Natural killer cell (primary cell): Measurements from ENCODE around the gene HSF2BP. TPM values are rescaled to one million over a fixed set of nuclear protein-coding genes. Genes with fewer than 3 reads are reported as not detected.

Experiments
- ATAC-seq, 3 donors: fragments of 150-1000 bp in 2 of 3; fragments of 200-7000 bp in 1 of 3; cut with Tn5 transposase; 1 replicate in 1 of 3; 2 replicates in 2 of 3; pipeline ENCODE4 v1.10.0; 2021; ENCODE audit warnings: mild to moderate bottlenecking in 2 of 3, moderate library complexity in 2 of 3
- DNase-seq, 2 donors: peaks; one replicate each; pipeline versions ENCODE4 v3.0.0 to v3.0.0-alpha.2; 2013 to 2021; ENCODE audit warnings: mixed read lengths in 1 of 2
- H3K27ac ChIP-seq: one replicate; pipeline ENCODE4 v1.5.1; 2013; ENCODE audit warnings: mild to moderate bottlenecking, low read length
- H3K27me3 ChIP-seq: one replicate; pipeline ENCODE4 v1.6.1; 2013; ENCODE audit warnings: low read length; ENCODE audit not compliant: control insufficient read depth, insufficient read depth
- H3K36me3 ChIP-seq: one replicate; pipeline ENCODE4 v1.6.1; 2013; ENCODE audit warnings: low read length; ENCODE audit not compliant: control insufficient read depth, insufficient read depth
- H3K4me1 ChIP-seq: one replicate; pipeline ENCODE4 v1.6.1; 2013; ENCODE audit warnings: low read length; ENCODE audit not compliant: control insufficient read depth, insufficient read depth
- H3K4me3 ChIP-seq: one replicate; pipeline ENCODE4 v1.5.1; 2013; ENCODE audit warnings: low read length
- H3K9me3 ChIP-seq: one replicate; pipeline ENCODE4 v1.6.1; 2013; ENCODE audit warnings: low read length; ENCODE audit not compliant: control insufficient read depth, insufficient read depth
- H3K27ac Mint-ChIP-seq, 2 donors: one replicate each; pipeline ENCODE4 v1.8.0; 2022; ENCODE audit warnings: mild to moderate bottlenecking in 2 of 2, mixed read lengths in 2 of 2, moderate library complexity in 1 of 2
- H3K27me3 Mint-ChIP-seq, 2 donors: one replicate each; pipeline ENCODE4 v1.8.0; 2022; ENCODE audit warnings: low read depth in 2 of 2, mixed read lengths in 2 of 2
- H3K36me3 Mint-ChIP-seq: one replicate; pipeline ENCODE4 v1.8.0; 2022; ENCODE audit warnings: mixed read lengths
- H3K4me1 Mint-ChIP-seq, 2 donors: one replicate each; pipeline ENCODE4 v1.8.0; 2022; ENCODE audit warnings: mixed read lengths in 2 of 2
- H3K4me3 Mint-ChIP-seq: one replicate; pipeline ENCODE4 v1.8.0; 2022; ENCODE audit warnings: mild to moderate bottlenecking, moderate library complexity, mixed read lengths
- H3K9me3 Mint-ChIP-seq, 2 donors: one replicate each; pipeline ENCODE4 v1.8.0; 2022; ENCODE audit warnings: mixed read lengths in 2 of 2
- WGBS: methylation state at CpG from one replicate; pipeline ENCODE4 v1.1.7; 2013; ENCODE audit warnings: missing lambda C conversion rate; ENCODE audit not compliant: insufficient coverage; 5-methylcytosine and 5-hydroxymethylcytosine counted together
- intact Hi-C: fragments of 100-400 bp; cut with micrococcal nuclease; formaldehyde crosslinking; loops from one replicate; pipeline ENCODE4 v1.14.2; 2022
- total RNA-seq, 4 donors: library from RNA; stranded (reverse); fragments of 120-200 nt in 1 of 4; gene quantifications; one replicate each; pipeline versions ENCODE4 v1.2.3 to v1.2.4, GENCODE V29; 2013 to 2022
- TF ChIP-seq, protein P1 (sequence below): fragments of 200-600 bp; IDR thresholded peaks from one replicate; pipeline ENCODE4 v1.8.0; 2022; ENCODE audit warnings: antibody characterized with exemption

The HSF2BP gene
- total RNA-seq, 3 donors from 2014 or later (not counting 1 experiment from before 2014, with no cell fraction given), result 0.33 to 0.39 TPM; not detected in 1

DNA sequence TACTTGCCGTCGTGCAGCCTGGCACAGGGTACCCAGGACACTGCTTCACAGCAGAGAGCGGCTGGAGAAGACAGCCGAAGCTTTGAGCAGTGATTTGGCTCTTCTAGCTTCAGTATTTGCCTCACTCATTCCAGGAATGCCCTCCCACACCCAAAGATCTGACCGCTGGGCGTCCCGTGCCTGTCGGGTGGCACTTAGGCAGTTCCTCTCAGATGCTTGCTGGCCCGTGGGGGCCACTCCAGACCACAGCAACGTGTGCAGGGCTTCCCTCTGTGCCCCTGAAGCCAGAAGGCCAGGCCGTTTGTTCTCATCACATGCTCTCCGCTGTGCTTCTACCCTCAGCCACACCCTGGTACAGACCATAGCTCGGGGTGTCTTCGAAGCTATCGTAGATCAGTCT lies 17.1 kb upstream of the HSF2BP start:
- no peak overlapping the region for H3K27ac ChIP-seq
- WGBS, result 94% methylated on average over 15 of the region's 15 CpGs
- Mint-ChIP-seq H3K36me3 (peaks cover 18% of the 10 kb centered on the region), H3K27ac (no peak overlapping the region), H3K9me3 (no peaks in the 10 kb centered on the region), H3K4me1 (peaks cover 5 to 14% of the 10 kb centered on the region in 2 donors), H3K4me3 (no peak overlapping the region), H3K27me3 (no peaks in the 10 kb centered on the region)
- H3K27me3 ChIP-seq, result no peaks in the 10 kb centered on the region
- H3K9me3 ChIP-seq, result no peaks in the 10 kb centered on the region
- no peaks in the 10 kb centered on the region for H3K4me1 ChIP-seq
- ATAC-seq (no peak), DNase-seq (no peak)
- peaks cover 48% of the 10 kb centered on the region for H3K36me3 ChIP-seq
- no peak overlapping the region for H3K4me3 ChIP-seq
- TF ChIP-seq, protein P1, sequence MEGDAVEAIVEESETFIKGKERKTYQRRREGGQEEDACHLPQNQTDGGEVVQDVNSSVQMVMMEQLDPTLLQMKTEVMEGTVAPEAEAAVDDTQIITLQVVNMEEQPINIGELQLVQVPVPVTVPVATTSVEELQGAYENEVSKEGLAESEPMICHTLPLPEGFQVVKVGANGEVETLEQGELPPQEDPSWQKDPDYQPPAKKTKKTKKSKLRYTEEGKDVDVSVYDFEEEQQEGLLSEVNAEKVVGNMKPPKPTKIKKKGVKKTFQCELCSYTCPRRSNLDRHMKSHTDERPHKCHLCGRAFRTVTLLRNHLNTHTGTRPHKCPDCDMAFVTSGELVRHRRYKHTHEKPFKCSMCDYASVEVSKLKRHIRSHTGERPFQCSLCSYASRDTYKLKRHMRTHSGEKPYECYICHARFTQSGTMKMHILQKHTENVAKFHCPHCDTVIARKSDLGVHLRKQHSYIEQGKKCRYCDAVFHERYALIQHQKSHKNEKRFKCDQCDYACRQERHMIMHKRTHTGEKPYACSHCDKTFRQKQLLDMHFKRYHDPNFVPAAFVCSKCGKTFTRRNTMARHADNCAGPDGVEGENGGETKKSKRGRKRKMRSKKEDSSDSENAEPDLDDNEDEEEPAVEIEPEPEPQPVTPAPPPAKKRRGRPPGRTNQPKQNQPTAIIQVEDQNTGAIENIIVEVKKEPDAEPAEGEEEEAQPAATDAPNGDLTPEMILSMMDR, result no peak
- intact Hi-C loops, result no loop called here

DNA sequence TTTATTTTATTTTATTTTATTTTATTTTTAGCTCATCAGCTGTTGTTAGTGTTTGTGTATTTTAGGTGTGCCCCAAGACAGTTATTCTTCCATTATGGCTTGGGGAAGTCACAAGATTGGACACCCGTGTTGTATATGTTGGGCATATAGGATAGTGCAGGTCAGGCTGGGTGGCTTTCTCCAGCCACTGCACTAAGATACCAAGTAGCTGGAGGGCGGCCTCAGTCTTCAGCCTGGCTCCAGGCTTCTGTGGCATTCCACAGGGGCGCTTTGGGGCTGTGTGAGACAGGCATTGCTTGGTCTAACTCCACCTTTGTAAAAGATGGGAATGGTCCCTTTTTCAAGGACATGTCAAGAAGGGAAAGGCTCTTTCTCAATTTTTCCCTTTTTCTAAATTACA lies 16.6 kb upstream of the HSF2BP start:
- Mint-ChIP-seq H3K36me3 (peaks cover 18% of the 10 kb centered on the region), H3K4me1 (peaks cover 5 to 14% of the 10 kb centered on the region in 2 donors), H3K27me3 (no peaks in the 10 kb centered on the region), H3K9me3 (no peaks in the 10 kb centered on the region), H3K4me3 (no peak overlapping the region), H3K27ac (no peak overlapping the region)
- peaks cover 49% of the 10 kb centered on the region for H3K36me3 ChIP-seq
- H3K4me1 ChIP-seq, result no peaks in the 10 kb centered on the region
- 95% methylated on average over 3 of the region's 3 CpGs for WGBS
- TF ChIP-seq, protein P1, result no peak
- no peaks in the 10 kb centered on the region for H3K9me3 ChIP-seq
- intact Hi-C loops, result no loop called here
- no peak for DNase-seq
- ATAC-seq, result no peak
- no peak overlapping the region for H3K27ac ChIP-seq
- H3K4me3 ChIP-seq, result no peak overlapping the region
- no peaks in the 10 kb centered on the region for H3K27me3 ChIP-seq

DNA sequence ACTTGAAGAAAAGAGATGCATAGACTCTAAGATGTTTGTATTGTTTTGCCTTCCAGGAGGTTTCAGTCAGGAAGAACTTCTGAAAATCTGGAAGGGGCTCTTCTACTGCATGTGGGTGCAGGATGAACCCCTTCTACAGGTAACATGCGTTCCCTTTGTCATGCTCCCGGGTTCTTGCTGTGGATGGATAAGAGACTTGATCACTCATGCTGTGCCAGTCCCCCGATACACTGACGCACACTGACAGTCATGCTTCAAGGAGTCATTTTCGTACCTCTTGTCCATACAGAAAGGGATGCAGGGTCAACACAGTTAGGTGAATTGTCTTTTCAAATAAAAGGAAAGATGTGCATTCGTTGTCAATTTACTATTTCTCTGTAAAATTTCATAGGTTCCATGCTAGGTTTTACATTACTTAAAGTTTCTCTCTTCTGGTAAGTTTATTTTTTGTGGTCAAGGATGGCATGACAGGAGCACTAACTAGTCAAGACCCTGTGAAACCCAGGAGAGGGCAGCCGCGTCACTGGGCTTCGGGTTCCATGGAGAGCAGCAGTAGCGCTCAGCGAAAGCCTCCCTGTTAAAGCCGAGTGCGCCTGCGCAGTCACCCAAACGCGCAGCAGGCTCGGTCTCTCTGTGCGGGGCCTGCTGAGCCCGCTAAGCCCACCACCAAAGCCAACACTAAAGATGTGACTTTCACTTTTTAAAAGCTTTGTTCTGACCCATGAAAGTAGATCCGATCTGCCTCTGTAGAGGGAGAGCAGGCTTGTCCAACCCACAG lies 10.7 kb upstream of the HSF2BP start:
- Histone ChIP-seq H3K36me3 (peaks cover 31% of the 10 kb centered on the region), H3K27ac (no peak overlapping the region), H3K9me3 (no peaks in the 10 kb centered on the region), H3K4me1 (no peaks in the 10 kb centered on the region), H3K4me3 (no peak overlapping the region), H3K27me3 (no peaks in the 10 kb centered on the region)
- no peaks in the 10 kb centered on the region for H3K27me3 Mint-ChIP-seq
- no peak overlapping the region for H3K4me3 Mint-ChIP-seq
- ATAC-seq, result no peak
- no peaks in the 10 kb centered on the region for H3K9me3 Mint-ChIP-seq
- intact Hi-C loops, result no loop called here
- no peak overlapping the region for H3K27ac Mint-ChIP-seq
- H3K36me3 Mint-ChIP-seq, result no peaks in the 10 kb centered on the region
- 91% methylated on average over 20 of the region's 20 CpGs for WGBS
- TF ChIP-seq, protein P1, result no peak
- H3K4me1 Mint-ChIP-seq, result peaks cover 12 to 19% of the 10 kb centered on the region in 2 donors
- no peak for DNase-seq
